HCT116 (cell line): ENCODE results near the gene NR1I3. TPM values are rescaled to one million over a fixed set of nuclear protein-coding genes. Genes with fewer than 3 reads are reported as not detected.

Experiments used
- ATAC-seq: fragments of 200-7000 bp; cut with Tn5 transposase; 2 replicates; pipeline ENCODE4 v1.9.1; 2020; ENCODE audit warnings: mild to moderate bottlenecking, moderate library complexity
- BruUV-seq: library from RNA; stranded (reverse); fragments of 400-500 nt; replicated peaks from 2 replicates; lab custom pipeline; 2021; lab: Mats Ljungman, UMichigan
- CTCF ChIA-PET: fragments of 300-600 bp; sonication (Branson Sonifier 250); formaldehyde crosslinking; loops from one replicate; lab custom pipeline; 2021; ENCODE audit warnings: antibody characterized with exemption; lab: Charles Lee
- POLR2A ChIA-PET: fragments of 300-600, 350-600 bp; sonication (Branson Sonifier 250); formaldehyde crosslinking; loops from one replicate; lab custom pipeline; 2021; ENCODE audit warnings: antibody characterized with exemption; lab: Charles Lee
- RAD21 ChIA-PET, 2 experiments: fragments of 300-600 bp; sonication (Branson Sonifier 250); formaldehyde crosslinking; loops; one replicate each; lab custom pipeline; 2023; ENCODE audit warnings: low total read pairs in 2 of 2; ENCODE audit not compliant: uncharacterized antibody in 2 of 2, unreplicated experiment in 2 of 2, low non-redundant PET in 1 of 2; lab: Charles Lee
- DNase-seq: peaks from one replicate; pipeline ENCODE4 v3.0.0-alpha.2; 2010; ENCODE audit warnings: low read depth, low spot score
- H2AFZ ChIP-seq: fragments of 200-600 bp; shearing (Covaris generic), sonication (generic); 2 replicates; pipeline ENCODE4 v1.6.1; 2017; ENCODE audit warnings: low read depth, mixed run types, mixed read lengths, antibody characterized with exemption, low read length; ENCODE audit not compliant: poor library complexity, severe bottlenecking
- H3K27ac ChIP-seq: 2 replicates; pipeline ENCODE4 v1.5.1; 2012; ENCODE audit warnings: low read depth, low read length
- H3K27me3 ChIP-seq: fragments of 200-600 bp; sonication (generic); 2 replicates; pipeline ENCODE4 v1.6.1; 2016; ENCODE audit warnings: mixed run types, low read length, mixed read lengths; ENCODE audit not compliant: insufficient read depth
- H3K36me3 ChIP-seq, 2 experiments: fragments of 200-500 bp in 1 of 2; fragments of 200-600 bp in 1 of 2; sonication (Bioruptor generic) in 1 of 2; sonication (generic) in 1 of 2; 2 replicates each; pipeline versions ENCODE4 v1.5.1 to v1.6.1; 2014 to 2016; ENCODE audit warnings: low read length in 2 of 2, inconsistent platforms in 1 of 2, mixed read lengths in 1 of 2, mixed run types in 1 of 2; ENCODE audit not compliant: insufficient read depth in 2 of 2, control insufficient read depth in 1 of 2
- H3K4me1 ChIP-seq, 2 experiments: fragments of 200-600 bp in 1 of 2; sonication (generic) in 1 of 2; 2 replicates each; pipeline versions ENCODE4 v1.5.1 to v1.6.1; 2012 to 2017; ENCODE audit warnings: low read length in 2 of 2, inconsistent platforms in 1 of 2, mild to moderate bottlenecking in 1 of 2, mixed read lengths in 1 of 2, mixed run types in 1 of 2, moderate library complexity in 1 of 2; ENCODE audit not compliant: insufficient read depth in 2 of 2, control insufficient read depth in 1 of 2
- H3K4me2 ChIP-seq: fragments of 200-600 bp; sonication (generic); 2 replicates; pipeline ENCODE4 v1.6.1; 2017; ENCODE audit warnings: mixed run types, low read length, mixed read lengths
- H3K4me3 ChIP-seq, 2 experiments: fragments of 200-600 bp in 1 of 2; sonication (generic) in 1 of 2; replicated peaks in 1 of 2; 2 replicates each; pipeline ENCODE4 v1.5.1; 2011 to 2016; ENCODE audit warnings: low read length in 2 of 2, control low read depth in 1 of 2, low read depth in 1 of 2, mild to moderate bottlenecking in 1 of 2, mixed read lengths in 1 of 2, mixed run types in 1 of 2
- H3K79me2 ChIP-seq: fragments of 200-600 bp; sonication (generic); 2 replicates; pipeline ENCODE4 v1.6.1; 2017; ENCODE audit warnings: mild to moderate bottlenecking, mixed run types, low read length, moderate library complexity, mixed read lengths; ENCODE audit not compliant: insufficient read depth
- H3K9ac ChIP-seq: fragments of 200-600 bp; sonication (generic); 2 replicates; pipeline ENCODE4 v1.6.1; 2016; ENCODE audit warnings: low read length, mixed read lengths
- H3K9me2 ChIP-seq: fragments of 200-600 bp; sonication (generic), shearing (Covaris generic); 2 replicates; pipeline ENCODE4 v1.6.1; 2017; ENCODE audit warnings: mixed run types, mild to moderate bottlenecking, moderate library complexity; ENCODE audit not compliant: insufficient read depth
- H3K9me3 ChIP-seq, 2 experiments: fragments of 200-500 bp in 1 of 2; fragments of 200-600 bp in 1 of 2; sonication (Bioruptor generic) in 1 of 2; sonication (generic) in 1 of 2; 2 replicates each; pipeline ENCODE4 v1.6.1; 2014 to 2017; ENCODE audit warnings: low read length in 2 of 2, mixed read lengths in 2 of 2, inconsistent platforms in 1 of 2, low read depth in 1 of 2, mild to moderate bottlenecking in 1 of 2, mixed run types in 1 of 2, moderate library complexity in 1 of 2; ENCODE audit not compliant: control insufficient read depth in 1 of 2, insufficient read depth in 1 of 2
- H4K20me1 ChIP-seq: fragments of 200-600 bp; sonication (generic), shearing (Covaris generic); 2 replicates; pipeline ENCODE4 v1.6.1; 2017; ENCODE audit warnings: mixed run types, mild to moderate bottlenecking, moderate library complexity; ENCODE audit not compliant: insufficient read depth
- ELF1 ChIP-seq: IDR thresholded peaks from 2 replicates; pipeline ENCODE4 v1.6.1; 2012; ENCODE audit warnings: low read depth, borderline replicate concordance
- EZH2 ChIP-seq: fragments of 200-600 bp; sonication (generic); IDR thresholded peaks from 2 replicates; pipeline ENCODE4 v1.6.1; 2017; ENCODE audit warnings: antibody characterized with exemption, mixed run types
- JUND ChIP-seq: IDR thresholded peaks from 2 replicates; pipeline ENCODE4 v1.6.1; 2012
- RAD21 ChIP-seq: IDR thresholded peaks from 2 replicates; pipeline ENCODE4 v1.6.1; 2012; ENCODE audit warnings: low read depth, mild to moderate bottlenecking
- SIN3A ChIP-seq: IDR thresholded peaks from 2 replicates; pipeline ENCODE4 v1.6.1; 2012; ENCODE audit warnings: low read depth
- YY1 ChIP-seq: IDR thresholded peaks from 2 replicates; pipeline ENCODE4 v1.6.1; 2011; ENCODE audit warnings: low read length, low read depth, moderate library complexity, mild to moderate bottlenecking; ENCODE audit not compliant: insufficient replicate concordance; ENCODE audit errors: extremely low read depth
- ZBTB33 ChIP-seq: IDR thresholded peaks from 2 replicates; pipeline ENCODE4 v1.6.1; 2011; ENCODE audit warnings: mild to moderate bottlenecking, low read length, moderate library complexity; ENCODE audit not compliant: insufficient replicate concordance; ENCODE audit errors: extremely low read depth
- ZFX ChIP-seq: fragments of 450-650 bp; IDR thresholded peaks from 2 replicates; pipeline ENCODE4 v1.6.1; 2017
- intact Hi-C: fragments of 100-400 bp; cut with micrococcal nuclease; formaldehyde crosslinking; loops from 2 replicates; pipeline ENCODE4 v1.10.0; 2022
- total RNA-seq: library from RNA; stranded (reverse); gene quantifications from one replicate; pipeline ENCODE4 v1.2.1, GENCODE V29; 2021; ENCODE audit not compliant: unreplicated experiment

The NR1I3 gene
- total RNA-seq, 1 experiment from 2014 or later: not detected

- H3K9me3 ChIP-seq: no peaks in the 10 kb centered on the region
- RAD21 ChIA-PET: no interaction called here
- H3K9ac ChIP-seq: no peak overlapping the region
- H3K4me2 ChIP-seq: no peak overlapping the region
- TF ChIP-seq RAD21 (no peak), JUND (no peak), ZBTB33 (no peak), ELF1 (no peak), SIN3A (no peak), EZH2 (no peak), YY1 (no peak), ZFX (no peak)
- H3K27me3 ChIP-seq: no peaks in the 10 kb centered on the region
- POLR2A ChIA-PET: no interaction called here
- intact Hi-C loops: no loop called here
- CTCF ChIA-PET: no interaction called here
- H3K79me2 ChIP-seq: no peaks in the 10 kb centered on the region
- BruUV-seq: no TSS peak
- no peaks in the 10 kb centered on the region for H3K9me2 ChIP-seq
- no peak for ATAC-seq
- no peak overlapping the region for H3K4me3 ChIP-seq
- no peak for DNase-seq
- H3K4me1 ChIP-seq: peaks cover 0 to 8% of the 10 kb centered on the region in 2 experiments; a peak in 2 of 4 replicates
- no peak overlapping the region for H2AFZ ChIP-seq
- no peak overlapping the region for H3K27ac ChIP-seq
- no peaks in the 10 kb centered on the region for H3K36me3 ChIP-seq
- no peaks in the 10 kb centered on the region for H4K20me1 ChIP-seq
Observed at GRCh38 chr1:161241682-161242081, 3.7 kb upstream of the NR1I3 start.
